ENCODE data around the gene NAV3.

- TF ChIP-seq, protein P1, sequence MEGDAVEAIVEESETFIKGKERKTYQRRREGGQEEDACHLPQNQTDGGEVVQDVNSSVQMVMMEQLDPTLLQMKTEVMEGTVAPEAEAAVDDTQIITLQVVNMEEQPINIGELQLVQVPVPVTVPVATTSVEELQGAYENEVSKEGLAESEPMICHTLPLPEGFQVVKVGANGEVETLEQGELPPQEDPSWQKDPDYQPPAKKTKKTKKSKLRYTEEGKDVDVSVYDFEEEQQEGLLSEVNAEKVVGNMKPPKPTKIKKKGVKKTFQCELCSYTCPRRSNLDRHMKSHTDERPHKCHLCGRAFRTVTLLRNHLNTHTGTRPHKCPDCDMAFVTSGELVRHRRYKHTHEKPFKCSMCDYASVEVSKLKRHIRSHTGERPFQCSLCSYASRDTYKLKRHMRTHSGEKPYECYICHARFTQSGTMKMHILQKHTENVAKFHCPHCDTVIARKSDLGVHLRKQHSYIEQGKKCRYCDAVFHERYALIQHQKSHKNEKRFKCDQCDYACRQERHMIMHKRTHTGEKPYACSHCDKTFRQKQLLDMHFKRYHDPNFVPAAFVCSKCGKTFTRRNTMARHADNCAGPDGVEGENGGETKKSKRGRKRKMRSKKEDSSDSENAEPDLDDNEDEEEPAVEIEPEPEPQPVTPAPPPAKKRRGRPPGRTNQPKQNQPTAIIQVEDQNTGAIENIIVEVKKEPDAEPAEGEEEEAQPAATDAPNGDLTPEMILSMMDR (IDR thresholded peaks at IDR 0.05; ENCODE audit: low read length) = no peak
- no peak for TF ChIP-seq EZH2 (optimal IDR thresholded peaks at IDR 0.05; ENCODE audit: low read depth, low read length)
- TF ChIP-seq EZH2phosphoT487 (IDR thresholded peaks at IDR 0.05; ENCODE audit: low read length) = no peak
Observed at GRCh38 chr12:77998236-77998786, 167.6 kb downstream of the NAV3 start.
